Hindlimb muscle (tissue), 1 donor: ENCODE results near the gene SNRNP25. TPM values are rescaled to one million over a fixed set of nuclear protein-coding genes. Genes with fewer than 3 reads are reported as not detected.

Source experiments
- DNase-seq: peaks from one replicate; pipeline ENCODE4 v3.0.0-alpha.2; 2013
- polyA plus RNA-seq: library from polyadenylated mRNA; unstranded; fragments of 120-200 nt; gene quantifications from one replicate; pipeline ENCODE4 v1.2.1, GENCODE V29; 2013; ENCODE audit not compliant: insufficient read length

The SNRNP25 gene
- polyA plus RNA-seq, 1 donor, result 31.2 TPM

DNA sequence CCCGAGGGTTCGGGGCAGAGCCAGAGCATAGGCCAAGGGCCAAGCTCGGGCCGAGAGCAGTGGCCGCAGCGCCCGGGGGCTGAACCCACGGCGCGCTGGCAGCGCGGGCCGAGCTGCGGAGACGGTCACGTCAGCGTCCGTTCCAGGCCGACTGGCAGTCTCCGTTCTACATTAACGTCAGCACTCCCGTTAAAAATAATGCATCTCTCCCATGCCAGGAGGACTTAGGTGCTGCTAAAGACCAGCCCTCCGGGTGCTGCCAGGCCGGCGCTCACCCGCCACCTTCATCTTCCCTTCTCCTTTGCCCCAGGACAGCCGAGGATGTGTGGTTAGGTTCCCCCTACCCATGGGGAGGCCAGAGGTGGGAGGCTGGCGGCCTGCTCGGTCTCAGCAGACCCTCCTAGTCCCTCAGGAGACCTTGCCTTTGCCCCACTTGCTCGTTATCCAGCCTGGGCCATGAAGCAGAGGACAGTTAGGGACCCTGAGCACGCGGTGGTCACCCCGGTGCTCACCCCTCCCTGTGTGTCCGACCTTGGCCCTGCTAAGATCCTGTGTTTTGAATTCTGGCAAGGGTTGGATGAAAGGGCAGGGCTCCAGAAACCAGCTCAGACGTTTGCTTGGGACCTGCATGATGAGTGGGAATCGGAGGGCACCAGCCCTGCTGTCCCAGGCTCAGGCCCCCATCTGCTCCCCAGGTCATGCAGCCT, 25.0 kb downstream of the SNRNP25 start:
- DNase-seq, result peak; percentile 55

DNA sequence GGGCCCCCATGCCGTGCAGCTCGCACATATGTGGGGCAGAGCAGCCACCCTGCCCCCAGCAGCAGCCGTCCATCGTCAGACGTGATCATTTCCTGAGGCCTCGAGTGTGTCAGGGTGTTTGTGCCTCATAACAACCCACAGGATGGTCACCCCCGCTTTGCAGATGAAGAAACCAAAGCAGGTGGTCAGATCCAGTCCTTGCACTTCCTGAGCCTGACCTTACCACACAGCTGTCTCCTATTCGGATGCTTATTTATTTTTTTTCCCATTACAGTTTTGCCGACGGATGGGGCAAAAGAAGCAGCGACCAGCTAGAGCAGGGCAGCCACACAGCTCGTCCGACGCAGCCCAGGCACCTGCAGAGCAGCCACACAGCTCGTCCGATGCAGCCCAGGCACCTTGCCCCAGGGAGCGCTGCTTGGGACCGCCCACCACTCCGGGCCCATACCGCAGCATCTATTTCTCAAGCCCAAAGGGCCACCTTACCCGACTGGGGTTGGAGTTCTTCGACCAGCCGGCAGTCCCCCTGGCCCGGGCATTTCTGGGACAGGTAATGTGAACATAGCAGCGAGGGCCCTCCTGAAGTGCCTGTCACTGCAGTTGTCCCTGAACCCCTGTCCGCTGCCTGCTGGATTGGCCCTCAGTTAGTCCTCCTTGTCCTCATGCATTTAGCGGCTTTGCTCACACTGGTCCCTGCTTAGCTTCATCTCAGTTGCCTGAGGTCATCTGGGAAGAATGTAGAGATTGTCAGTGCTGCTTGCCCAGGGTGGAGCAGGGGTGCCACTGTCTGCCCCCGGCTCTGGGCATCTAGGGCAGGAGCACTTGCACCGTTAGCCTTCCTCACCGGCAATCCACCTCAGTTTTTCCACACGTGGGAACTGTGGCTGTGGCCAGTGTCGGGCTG, 25.8 kb downstream of the SNRNP25 start:
- DNase-seq, result no peak

GRCh38 chr16:83060-83603, 29.5 kb downstream of the SNRNP25 start:
- DNase-seq, result no peak

DNA sequence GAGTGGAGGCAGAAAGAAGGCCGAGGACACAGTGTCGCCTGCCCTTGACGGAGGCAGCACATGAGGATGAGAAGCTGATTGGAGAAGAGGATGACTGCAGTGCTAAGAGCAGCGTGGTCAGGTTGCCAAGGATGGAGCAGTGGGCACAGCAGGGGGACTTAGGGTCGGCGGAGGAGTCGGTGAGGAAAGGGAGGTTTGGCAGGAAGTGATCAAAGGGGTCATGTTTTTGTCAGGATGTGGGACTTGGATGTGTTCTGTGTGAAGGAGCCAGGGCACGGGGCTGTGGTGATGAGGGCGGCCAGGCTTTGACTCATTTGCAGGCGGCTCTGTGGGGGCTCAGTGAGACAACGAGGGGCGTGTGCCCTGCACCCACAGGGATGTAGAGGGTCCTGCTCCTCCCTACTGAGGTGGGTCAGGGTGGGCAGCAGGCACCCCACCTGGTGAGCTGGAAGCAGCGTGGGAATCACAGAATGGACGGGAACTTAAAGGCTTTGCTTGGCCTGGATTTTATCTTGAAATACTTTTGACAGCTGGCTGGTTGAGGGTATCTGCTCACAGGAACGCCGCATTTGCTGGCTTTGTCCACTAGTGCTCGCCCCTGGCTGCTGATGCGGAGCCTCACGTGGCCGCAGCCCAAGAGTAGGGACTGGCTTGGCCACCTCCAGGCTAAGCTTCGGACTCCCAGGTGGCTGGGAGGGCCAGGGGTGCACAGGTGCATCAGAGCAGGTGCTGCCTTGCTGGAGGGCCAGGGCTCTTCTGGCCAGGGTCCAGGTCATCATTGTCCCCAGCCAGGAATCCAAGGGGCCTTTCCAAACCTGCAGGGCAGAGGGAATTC, 30.4 kb downstream of the SNRNP25 start:
- DNase-seq, result no peak

- no peak for DNase-seq
Observed at GRCh38 chr16:84718-85406, 31.2 kb downstream of the SNRNP25 start.

DNA sequence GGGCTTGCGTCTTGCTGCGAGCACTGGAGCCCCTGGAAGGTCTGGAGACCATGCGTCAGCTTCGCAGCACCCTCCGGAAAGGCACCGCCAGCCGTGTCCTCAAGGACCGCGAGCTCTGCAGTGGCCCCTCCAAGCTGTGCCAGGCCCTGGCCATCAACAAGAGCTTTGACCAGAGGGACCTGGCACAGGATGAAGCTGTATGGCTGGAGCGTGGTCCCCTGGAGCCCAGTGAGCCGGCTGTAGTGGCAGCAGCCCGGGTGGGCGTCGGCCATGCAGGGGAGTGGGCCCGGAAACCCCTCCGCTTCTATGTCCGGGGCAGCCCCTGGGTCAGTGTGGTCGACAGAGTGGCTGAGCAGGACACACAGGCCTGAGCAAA, 31.8 kb downstream of the SNRNP25 start:
- DNase-seq, result no peak

GRCh38 chr16:85865-86264, 32.2 kb downstream of the SNRNP25 start:
- no peak for DNase-seq

DNA sequence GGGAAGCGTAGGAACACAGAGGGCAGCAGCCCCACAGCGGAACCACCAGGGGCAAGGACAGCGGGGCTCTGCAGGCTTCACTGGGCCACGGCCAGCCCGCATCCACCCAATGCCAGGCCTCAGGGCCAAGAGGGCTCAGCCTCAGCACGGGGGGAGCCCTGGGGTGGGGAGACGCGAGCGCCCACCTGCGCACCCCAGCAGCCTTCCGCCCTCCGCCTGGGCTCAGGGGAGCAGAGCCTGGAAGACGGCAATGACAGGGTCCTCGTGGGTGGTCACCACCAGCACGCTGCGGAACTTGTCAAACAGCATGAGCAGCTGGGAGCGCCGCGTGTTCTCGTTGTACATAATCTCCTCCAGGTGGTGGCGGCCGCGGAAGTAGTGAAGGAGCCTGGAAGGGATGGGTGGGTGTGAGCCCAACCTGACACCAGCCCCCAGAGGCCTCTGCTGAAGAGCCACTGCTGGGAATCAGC, 32.9 kb downstream of the SNRNP25 start:
- no peak for DNase-seq

DNA sequence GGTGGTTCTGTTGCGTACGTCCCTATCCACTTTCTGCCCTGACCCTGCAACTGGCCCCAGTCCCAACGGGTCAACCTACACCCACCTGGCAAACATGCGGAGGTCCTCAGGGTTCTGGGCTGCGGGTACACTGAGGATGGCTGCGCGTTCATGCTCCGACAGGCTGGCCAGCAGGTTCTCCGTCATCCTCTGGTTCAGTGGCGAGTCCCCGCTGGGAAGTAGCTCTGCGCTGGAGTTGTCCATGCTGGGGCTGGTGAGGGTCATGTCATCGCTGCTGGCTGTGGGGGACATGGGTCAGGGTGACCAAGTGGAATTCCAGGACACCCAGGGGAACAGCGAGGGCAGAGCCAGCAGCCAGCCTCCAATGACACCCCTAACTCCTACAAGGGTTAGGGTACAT, 35.0 kb downstream of the SNRNP25 start:
- DNase-seq, result no peak

DNA sequence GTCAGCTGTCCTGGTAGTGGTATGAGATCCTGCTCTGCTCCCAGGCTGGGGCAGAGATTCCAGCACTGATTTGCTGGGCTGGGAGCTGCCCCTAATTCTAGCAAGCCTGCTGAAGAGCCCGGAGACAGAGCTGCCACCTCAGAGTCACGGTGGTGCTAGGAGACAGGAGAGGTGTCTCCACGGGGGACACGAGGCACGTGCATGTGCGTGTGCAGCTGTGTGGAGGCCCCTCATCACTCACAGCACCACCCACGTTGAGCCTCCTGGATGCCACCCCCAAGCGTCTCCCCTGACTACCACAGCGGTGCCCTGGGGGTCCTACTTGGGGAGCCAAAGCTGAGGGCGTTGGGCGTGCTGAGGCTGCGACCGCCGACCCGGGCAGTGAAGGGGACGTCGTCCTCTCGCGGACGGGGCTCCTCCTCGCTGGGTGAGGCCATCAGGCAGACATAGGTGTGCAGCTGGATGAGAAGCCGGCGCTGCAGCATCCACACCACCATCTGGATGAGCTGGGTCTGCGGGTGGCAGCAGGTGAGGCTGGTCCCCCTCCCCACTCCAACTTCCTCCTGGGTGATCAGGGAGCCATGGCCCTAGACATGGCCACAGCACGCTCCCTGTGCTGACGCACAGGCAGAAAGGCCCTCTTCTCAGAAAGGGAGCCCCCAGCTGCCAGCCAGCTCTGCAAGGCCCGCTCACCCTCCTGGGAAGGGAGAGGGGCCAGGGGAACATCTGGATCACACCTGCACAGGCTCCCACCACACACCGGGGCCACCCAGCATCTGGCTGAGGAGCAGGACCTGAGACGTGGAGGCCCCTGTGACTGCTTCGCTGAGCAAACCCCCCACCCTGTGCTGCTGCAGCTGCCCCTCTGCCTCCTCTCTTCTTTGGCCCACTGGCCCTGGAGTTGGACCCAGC, 36.0 kb downstream of the SNRNP25 start:
- no peak for DNase-seq

DNA sequence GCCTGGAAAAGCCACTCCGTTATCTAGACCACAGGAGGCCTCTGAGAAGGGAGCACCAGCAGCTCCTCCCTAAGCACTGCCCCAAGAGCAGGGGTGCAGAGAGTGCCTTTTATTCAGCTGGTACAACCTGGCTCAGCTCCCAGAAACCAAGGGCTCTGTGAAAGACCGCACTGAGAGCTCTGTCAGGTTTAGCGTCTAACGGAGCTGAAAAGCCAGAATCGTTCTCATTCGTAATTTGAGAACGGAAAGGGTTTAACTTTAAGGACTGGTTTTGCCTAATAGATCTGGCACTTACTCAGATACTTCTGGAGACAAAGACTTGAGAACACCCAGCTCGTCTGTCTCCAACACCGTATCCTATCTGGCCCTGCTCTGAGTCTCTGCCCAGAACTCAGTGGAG, 37.9 kb downstream of the SNRNP25 start:
- no peak for DNase-seq

GRCh38 chr16:92431-93339, 39.1 kb downstream of the SNRNP25 start:
- no peak for DNase-seq

DNA sequence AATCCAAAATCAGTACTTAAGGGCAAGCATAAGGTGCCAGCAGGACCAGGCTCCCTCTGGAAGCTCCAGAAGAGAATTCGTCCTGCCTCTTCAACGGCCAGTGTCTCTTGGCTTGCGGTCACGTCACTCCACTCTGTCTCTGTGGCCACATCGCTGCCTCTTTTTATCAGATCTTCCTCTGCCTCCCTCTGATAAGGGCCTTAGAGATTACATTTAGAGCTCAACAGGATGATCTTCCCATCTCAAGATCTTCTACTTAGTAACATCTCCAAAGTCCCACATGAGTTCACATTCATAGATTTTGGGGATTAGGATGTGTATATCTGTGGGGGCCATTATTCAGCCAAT, 41.3 kb downstream of the SNRNP25 start:
- no peak for DNase-seq

GRCh38 chr16:96935-97381, 43.3 kb downstream of the SNRNP25 start:
- DNase-seq, result peak; percentile 85

- DNase-seq, result no peak
Observed at GRCh38 chr16:97822-98221, 44.2 kb downstream of the SNRNP25 start.

DNA sequence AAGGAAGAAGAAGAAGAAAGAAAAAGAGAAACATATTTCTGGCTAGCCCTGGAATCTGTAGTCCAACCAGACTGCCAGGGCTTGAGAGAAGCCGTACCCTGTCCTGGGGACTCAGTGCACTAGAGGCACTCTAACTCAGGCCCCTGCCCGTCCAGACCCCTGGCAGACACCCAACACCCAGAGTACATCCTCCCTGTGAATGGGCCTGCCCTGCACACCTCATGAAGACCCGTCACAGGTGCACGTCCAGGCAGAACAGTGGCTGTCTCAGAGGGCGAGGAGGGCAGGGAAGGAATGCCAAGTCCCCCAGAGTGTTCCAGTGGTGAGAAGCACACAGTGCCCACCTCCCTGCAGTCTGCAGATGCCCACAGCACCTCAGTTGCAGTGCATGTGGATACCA, 47.4 kb downstream of the SNRNP25 start:
- no peak for DNase-seq

- DNase-seq, result no peak
Observed at GRCh38 chr16:101586-101985, 48.0 kb downstream of the SNRNP25 start.

DNA sequence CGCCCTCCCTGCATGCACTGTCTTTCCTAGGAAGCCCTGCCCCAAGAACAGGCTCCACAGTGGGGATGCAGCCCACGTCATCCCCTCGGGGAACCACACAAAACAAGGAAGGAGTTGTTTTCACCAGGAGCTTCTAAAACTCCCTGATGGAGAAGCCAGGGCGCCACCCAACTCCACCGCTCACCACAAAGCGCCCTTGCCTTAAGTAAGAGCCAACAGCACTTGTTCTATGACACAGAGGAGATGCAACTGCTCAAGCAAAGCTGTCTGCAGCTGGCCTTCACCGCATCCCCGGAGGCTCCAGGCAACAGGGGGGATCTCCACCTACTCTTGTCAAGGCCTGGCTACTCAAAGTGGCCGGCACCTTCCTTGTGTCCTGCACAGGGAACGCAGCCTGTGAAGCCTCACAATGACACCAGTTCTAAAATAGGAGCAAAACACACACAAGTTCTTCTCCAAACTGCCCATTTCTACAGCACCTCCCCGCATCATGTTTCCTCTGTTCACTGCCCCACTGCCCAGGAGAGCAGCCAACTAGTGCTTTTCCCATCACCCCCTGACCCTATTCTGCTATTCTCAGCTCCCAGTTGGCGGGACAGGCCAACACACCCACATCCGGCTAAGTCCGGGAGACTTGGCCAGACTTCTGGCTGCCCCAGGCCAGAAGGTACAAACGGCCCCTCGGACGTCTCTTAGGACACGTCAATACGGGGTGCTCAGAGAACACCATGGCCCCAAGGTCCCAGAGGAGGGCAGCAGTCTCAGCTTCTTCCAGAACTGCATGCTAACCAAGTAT, 48.6 kb downstream of the SNRNP25 start:
- no peak for DNase-seq

GRCh38 chr16:104355-104754, 50.7 kb downstream of the SNRNP25 start:
- no peak for DNase-seq
